Measurements from ENCODE around the gene TRAPPC6A.

The TRAPPC6A gene, protein sequence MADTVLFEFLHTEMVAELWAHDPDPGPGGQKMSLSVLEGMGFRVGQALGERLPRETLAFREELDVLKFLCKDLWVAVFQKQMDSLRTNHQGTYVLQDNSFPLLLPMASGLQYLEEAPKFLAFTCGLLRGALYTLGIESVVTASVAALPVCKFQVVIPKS

DNA sequence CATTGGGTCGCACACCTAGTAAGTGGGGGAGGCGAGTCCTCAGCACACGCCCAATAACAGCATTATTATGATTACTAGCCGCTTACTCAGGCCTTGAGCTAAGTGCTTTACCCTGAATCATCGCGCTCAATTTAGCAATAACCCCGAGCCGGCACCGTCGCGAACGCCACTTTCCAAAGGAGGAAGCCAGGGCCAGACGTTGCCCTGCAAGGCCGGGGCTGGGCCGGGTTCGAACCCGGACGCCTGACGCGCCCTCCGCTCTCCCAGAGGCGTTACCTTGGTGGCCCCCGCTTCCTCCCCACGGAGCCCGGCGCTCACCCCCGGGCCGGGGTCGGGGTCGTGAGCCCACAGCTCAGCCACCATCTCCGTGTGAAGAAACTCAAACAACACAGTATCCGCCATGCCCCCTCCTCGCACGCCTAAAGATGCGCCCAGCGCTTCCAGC, at the start of gene TRAPPC6A:
TSS of gene TRAPPC6A (minus strand) at position 421 of the 445 bp plus-strand sequence. CDS start at position 402, 19 bp downstream.
- DNase-seq, result no peak

DNA sequence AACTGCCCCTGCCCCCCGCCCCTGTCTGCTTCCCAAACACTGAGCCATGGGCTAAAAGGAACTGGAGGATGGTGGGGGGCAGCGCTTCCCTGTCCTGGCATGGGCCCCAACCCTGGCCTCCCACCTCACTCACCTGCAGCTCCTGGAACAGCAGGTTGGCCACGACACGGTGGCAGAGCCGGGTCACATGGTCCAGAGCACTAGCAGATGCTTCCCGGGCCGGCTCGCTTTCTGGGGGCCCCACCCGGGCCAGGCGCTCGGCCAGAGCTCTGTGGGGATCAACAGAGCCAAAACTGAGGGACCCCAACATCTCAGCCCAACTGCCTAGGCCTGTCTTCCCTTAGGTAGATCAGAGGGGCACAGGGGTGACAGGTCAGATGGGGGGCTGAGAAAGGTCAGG, 46.6 kb upstream of the TRAPPC6A start:
- no peak for DNase-seq

DNA sequence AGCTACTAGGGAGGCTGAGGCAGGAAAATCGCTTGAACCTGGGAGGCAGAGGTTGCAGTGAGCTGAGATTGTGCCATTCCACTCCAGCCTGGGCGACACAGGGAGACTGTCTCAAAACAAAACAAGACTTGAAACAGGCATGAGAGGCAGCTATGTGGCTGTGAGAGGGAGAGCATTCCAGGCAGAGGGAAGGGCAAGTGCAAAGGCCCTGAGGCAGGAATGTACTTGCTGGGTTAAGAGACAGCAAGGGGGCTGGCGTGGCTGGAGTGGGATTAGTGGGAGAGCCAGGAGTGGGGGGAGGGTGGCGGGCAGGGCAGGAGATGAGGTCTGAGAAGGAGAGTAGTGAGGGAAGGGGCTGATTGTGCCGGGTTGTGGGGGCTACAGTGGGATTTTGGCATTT, 45.8 kb upstream of the TRAPPC6A start:
- no peak for DNase-seq

DNA sequence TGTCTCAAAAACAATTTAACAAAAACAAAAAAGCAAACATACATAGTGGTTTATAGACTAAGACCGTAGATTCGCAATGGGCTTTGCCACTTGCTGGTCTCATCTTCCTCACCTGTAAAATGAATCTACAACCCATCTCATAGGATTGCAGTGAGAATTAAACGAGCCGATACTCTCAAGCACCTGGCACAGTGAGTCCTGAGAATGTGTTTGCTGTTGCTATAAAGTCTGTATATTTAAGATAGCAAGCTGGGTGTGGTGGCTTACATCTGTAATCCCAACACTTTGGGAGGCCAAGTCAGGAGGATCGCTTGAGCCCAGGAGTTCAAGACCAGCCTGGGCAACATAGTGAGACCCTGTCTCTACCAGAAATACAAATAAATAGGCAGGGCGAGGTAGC, 44.7 kb upstream of the TRAPPC6A start:
- no peak for DNase-seq

DNA sequence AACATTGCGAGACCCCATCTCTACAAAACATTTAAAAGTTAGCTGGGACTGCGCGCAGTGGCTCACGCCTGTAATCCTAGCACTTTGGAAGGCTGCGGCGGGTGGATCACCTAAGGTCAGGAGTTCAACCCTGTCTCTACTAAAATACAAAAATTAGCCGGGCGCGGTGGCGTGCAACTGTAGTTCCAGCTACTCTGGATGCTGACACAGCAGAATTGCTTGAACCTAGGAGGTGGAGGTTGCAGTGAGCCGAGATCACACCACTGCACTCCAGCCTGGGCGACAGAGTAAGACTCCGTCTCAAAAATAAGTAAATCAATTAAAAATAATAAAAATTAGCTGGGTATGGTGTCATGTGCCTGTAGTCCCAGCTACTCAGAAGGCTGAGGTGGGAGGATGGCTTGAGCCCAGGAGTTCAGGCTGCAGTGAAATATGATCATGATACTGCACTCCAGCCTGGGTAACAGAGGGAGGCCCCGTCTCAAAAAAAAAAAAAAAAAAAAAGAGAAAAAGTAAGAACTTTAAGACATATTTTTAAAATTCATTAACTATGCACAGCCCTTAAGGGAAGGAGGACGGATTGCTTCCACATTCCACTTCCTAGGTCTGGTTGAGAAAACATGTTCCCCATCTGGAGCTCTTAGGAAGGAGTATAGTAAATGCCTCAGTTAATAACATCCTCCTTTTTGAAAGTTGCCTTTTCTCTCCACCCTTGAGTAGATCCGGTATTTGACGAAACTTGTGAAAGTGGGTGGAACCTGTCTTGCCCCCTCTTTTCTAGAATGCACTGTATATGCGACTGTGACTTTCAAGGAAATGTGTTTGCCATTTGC, 41.1 kb upstream of the TRAPPC6A start:
- no peak for DNase-seq

DNA sequence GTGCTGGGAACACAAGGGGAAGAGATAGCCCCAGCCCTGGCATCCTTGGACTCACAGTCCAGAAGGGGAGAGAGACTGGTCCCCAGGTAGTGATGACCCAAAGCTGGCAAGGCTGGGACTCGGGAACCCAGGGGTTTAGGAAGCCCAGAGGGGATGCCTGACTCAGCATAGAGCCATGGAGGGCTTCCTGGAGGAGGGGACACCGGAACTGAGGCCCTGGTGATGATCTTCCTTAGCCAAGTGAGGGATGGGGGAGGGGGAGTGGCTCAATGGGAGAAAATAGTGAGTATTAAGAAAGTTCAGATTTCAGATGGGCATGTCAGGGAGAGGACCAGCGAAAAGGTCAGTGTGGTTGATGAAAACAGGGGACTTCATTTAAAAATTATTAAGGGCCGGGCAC, 40.4 kb upstream of the TRAPPC6A start:
- no peak for DNase-seq

DNA sequence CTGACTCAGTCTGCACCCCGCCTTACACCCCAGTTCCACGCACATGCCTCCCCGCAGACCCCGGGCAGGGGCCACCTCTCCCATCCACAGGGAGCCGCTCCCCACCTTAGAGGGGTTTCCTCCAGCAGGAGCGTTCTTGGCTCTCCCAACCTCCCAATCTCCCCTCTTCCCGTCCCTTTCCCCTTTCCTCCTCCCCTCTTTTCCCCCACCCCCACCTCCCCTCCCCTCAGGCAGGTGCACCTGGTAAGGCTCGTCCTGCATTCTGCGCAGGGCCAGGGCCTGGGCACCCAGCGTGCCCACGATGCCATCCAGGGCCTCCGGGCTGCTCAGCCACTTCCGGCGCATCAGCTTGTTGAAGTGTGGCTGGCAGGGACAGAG, 39.9 kb upstream of the TRAPPC6A start:
- DNase-seq, result no peak

DNA sequence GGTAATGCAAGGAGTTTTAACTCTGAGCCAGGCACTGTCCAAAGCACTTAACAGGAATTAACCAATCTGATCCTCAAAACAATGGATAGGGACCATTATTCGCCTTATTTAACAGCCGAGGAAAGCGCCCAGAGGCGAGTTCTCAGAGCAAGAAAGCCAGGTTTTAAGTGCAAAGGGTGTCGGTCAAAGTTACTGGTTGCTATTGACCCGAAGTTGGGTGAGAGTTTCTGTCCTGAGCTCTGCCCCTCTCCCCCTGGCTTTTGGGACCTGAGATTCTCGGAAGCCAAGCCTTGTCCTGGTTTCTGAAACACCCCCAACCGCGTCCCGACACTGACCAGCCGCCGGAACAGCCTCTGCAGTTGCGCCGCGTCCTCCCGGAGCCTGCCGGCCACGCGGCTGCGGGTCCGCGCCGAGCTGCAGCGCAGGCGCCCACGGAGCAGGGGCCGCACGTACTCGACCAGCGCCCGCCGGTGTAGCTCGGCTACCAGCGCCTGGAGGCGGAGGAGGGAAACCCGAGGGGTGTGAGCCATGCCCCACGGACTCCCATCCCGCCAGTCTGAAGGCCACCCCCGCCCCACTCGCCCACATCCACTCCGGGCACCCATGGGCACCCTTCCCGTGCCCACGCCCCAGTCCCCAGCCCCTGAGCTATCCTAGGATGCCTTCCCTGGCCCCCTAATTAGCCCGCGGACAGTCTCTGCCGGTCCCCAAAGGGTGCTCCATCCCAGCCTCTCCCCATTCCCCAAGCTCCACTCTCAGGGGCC, 39.3 kb upstream of the TRAPPC6A start:
- DNase-seq, result no peak

DNA sequence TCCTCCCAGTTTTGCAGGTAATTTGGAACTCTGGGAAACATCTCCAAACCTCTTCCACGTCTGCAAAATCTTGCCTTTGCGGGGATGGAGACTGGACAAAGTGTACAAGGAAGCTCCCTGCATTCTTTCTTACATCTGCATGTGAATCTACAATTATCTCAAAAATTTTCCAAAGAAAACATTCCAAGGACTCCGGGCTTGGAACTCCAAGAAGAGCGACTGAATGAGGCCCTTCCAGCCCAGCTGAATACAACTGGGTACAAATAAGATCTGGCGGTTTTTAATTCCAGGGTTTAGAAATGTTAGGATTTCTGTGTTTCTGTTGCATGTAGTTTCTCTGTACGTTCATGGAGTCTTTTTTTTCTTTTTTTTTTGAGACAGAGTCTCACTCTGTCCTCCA, 38.6 kb upstream of the TRAPPC6A start:
- DNase-seq, result no peak

DNA sequence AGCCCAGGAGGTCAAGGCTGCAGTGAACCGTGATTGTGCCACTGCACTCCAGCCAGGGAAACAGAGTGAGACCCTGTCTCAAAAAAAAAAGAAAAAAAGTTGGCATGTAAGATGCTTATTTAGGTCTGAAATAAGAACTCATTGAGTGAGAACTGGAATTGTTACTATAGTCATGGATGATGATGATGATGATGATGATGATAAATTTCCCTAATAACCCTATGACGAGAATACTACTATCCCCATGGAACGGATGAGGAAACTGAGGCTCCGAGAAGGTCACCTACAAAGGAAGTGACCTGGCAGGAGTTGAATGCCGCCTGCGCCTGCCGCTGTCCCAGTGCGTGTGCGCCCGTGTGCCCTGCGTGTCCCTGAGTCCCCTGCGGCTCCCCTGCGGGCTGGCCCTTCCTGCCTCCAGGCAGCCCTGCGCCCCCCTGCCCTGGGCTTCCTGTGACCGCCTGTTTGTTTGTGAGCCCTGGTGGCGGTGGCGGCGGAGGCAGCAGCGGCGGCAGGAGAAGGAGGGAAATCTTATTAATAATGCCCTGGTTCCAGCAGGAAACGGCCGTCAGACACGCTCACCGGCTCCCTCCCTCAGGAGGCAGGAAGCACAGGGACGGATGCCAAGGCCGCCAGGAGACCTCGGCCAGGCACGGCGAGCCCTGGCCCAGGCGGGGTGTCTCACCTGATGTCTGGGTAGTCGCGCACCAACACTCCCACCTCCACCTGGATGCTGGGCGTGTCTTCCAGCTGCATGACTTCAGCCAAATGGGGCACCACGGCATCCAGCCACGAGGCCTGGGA, 37.6 kb upstream of the TRAPPC6A start:
- DNase-seq, result peak; percentile 28

DNA sequence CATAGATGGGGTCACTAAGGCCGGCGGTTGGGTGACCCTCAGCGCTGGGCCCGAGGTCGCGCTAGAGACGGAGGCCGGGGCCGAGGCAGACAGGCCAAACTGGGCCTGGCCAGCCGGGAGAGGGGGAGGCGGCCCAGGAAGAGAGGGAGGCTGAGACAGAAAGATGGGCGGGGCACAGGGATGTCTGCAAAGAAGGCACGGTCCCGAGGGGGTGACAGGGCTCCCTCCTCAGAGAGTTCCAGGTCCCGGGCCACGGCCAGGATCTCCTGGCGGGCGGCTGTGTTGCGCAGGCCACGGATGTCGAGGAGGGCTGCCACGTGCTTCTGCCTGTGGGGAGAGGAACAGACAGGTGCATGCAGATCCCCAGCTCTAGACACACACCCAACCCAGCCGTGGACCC, 35.0 kb upstream of the TRAPPC6A start:
- DNase-seq, result no peak

DNA sequence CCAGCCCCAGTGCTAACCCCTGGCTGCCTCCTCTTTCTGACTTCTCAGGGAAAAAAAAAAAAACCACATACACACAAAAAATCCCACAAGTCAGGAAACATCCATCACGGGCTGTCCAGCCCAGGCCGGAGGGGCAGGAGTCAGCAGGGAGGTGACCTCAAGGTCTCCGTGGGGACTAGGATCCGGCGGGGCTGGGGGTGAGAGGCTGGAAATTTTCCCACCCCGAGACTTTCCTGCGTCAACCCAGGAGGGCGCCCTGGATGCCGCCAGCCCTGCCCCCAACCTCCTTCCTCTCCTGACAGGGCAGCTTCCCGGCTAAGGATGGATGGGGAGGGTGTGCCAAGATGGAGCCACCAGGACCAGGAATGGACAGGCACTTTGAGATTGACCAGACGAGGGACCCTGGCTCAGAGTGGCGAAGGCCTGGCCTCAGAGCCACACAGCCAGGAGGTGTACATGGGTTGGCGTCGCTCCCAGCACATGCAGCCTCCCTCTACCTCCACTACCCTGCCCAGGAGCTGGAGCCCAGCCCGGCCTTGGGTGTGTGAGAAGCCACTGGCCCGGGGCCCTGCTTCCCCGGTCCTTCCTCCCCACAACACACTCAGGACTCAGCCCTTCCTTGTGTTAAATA, 33.8 kb upstream of the TRAPPC6A start:
- DNase-seq, result no peak

DNA sequence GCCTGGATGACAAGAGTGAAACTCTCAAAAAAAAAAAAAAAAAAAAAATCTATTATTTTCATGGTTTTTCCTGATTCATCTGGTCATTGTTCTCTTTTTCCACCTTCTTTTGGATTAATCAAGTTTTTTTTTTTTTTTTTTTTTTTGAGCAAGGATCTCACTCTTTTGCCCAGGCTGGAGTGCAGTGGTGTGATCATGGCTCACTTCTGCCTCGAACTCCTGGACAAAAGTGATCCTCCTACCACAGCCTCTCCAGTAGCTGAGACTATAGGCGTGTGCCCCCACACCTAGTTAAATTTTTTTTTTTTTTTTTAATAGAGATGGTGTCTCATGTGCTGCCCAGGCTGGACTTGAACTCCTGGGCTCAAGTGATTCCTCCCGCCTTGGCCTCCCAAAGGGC, 28.3 kb upstream of the TRAPPC6A start:
- no peak for DNase-seq

DNA sequence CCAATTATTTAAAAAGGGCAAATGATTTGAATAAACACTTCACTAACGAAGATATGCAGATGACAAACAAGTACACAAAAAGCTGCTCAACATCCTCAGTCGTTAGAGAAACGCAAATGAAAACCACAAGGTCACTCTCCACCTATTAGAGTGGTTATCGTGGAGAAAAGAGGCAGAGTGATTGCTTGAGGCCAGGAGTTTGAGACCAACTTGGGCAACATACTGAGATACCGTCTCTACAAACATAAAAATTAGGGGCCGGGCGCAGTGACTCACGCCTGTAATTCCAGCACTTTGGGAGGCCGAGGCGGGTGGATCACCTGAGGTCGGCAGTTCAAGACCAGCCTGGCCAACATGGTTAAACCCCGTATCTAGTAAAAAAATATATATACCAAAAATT, 27.8 kb upstream of the TRAPPC6A start:
- no peak for DNase-seq

DNA sequence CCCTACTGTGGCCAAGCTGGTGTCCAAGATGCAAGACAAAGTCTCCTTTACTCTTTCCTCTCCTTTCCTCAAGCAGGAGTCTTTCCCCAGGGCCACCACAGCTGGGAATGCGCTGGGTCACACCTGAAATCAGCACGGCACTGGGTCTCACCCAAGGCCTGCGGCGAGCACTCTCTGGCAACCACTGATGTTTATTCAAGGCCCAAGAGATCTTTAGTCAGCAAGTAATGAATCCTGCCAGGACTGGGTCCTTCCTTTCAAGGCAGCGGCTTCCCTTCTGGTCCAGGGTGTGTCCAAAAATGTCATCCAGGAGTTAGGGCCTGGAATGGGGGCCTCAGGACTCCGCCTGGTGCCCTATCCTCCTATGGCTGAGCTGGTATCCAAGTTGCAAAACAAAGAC, 24.6 kb upstream of the TRAPPC6A start:
- DNase-seq, result no peak

DNA sequence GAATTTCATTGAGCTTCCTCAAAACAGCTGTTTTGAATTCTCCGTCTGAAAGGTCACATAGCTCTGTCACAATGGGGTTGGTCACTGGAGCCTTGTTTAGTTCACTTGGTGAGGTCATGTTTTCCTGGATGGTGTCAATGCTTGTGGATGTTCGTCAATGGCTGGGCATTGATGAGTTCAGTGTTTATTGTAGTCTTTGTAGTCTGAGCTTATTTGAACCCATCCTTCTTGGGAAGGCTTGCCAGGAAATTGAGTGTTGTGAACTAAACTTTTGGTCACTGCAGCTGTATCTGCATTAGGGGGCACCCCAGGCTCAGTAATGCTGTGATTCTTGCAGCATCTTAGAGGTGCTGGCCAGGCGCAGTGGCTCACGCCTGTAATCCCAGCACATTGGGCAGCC, 22.5 kb upstream of the TRAPPC6A start:
- no peak for DNase-seq

DNA sequence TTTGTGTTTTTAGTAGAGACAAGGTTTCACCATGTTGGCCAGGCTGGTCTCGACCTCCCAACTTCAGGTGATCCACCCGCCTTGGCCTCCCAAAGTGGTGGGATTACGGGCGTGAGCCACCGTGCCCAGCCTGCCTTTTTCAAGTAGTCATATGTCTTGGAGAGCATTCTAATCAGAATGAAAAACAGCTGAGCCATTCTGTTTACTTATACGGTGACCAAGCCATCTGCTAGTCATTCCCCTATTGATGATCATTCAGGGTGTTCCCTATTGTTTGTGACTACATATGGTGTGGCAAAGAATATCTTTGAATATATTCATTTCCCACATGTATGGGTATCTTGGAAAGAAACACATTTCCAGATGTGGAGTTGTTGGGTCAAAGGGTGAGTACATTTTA, 17.7 kb upstream of the TRAPPC6A start:
- no peak for DNase-seq

DNA sequence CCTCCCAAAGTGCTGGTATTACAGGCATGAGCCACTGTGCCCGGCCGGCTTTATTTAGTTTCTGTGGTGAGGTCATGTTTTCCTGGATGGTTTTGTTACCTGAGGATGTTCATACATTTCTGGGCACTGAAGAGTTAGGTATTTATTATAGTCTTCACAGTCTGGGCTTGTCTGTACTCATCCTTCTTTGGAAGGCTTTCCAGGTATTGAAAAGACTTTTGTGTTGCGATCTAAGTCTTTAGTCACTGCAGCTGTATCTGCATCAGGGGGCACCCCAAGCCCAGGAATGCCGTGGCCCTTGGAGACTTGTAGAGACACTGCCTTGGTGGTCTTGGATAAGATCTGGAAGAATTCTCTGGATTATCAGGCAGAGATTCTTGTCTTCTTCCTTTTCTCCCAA, 13.3 kb upstream of the TRAPPC6A start:
- no peak for DNase-seq

DNA sequence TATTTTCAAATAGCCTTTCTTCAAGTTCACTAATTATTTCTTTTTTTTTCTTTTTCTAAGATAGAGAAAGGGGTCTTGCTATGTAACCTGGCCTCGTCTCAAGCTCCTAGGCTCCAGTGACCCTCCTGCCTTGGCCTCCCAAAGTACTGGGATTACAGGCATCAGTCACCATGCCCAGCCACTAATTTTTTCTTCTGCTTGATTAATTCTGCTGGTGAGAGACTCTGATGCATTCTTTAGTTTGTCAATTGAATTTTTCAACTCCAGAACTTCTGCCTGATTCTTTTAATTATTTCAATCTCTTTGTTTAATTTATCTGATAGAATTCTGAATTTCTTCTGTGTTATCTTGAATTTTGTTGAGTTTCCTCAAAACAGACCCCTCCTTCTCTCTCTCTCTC, 11.9 kb upstream of the TRAPPC6A start:
- no peak for DNase-seq

DNA sequence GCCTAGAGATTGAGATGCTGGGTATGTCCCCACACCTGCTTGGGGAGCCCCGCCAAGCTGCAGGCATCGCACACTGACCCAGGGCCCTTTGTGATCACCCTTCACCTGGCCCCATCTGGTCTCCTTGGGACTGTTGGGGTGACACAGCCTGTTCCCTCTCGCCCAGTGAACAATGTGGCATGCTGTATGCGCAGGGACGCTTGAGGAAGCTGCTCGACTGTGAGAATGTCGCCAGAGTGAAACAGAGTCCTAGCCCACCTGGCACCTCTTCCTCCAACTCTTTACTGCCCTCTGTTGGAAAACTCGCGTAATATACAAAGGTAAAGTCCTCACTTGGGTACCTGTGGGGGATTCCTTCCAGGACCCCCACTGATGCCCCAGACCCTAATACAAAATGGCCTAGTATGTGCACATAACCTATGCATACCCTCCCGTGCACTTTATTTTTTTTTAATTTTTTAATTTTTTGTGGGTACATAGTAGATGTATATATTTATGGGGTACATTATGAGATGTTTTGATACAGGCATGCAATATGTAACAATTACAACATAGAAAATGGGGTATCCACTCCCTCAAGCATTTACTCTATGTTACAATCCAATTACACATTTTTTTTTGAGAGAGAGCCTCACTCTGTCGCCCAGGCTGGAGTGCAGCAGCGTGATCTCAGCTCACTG, 9.5 kb upstream of the TRAPPC6A start:
- no peak for DNase-seq

DNA sequence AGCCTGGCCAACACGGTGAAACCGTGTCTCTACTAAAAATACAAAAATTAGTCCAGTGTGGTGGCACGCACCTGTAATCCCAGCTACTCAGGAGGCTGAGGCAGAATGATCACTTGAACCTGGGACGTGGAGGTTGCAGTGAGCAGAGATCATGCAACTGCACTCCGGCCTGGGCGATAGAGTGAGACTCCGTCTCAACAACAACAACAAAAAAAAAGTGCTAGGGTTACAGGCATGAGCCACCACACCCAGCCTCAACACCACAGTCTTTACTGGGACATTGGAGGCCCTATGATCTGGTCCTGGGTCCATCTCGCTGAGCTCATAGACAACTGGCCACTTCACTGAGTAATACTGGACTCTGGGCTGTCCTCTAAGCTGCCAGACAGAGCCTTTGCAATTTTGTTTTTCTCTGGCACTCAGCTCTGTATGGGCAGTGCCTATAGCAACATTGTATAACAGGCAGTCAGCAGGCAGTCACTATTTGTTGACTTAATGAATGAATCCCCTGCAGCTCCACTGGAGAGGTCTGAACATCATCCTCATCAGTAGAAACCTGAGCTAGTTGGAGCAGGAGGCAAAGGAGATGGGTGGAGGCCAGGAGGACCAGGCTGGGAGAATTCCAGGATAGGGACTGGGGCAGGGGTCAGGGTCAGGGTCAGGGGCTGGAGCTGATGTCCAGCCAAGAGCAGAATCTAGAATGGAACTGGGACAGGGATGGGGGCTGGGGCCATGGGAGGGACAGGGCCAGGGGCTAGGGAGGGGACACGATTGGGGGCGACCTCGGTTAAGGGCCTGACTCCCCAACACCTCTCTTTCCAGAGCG, 8.7 kb upstream of the TRAPPC6A start:
- DNase-seq, result no peak

Data from NCI-H510A (cell line).